ENCODE data around the gene PLLP. TPM values are rescaled to one million over a fixed set of nuclear protein-coding genes. Genes with fewer than 3 reads are reported as not detected.

Gene PLLP
- total RNA-seq, 1 donor from 2014 or later = 1.1 TPM

DNA sequence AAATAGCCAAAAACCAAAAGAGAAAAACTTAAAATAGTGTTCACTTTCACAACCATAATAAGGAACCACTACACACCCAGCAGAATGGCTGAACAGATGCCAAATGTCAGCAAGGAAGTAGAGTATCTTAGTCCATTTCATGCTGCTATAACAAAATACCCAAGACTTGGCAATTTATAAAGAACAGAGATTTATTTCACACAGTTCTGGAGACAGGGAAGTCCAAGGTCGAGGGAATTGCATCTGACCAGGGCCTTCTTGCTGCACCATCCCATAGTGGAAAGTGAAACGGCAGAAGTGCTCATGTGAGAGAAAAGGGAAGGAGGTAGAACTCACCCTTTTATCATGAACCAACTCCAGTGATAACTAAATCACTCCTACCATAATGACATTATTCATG, 40.3 kb upstream of the PLLP start:
- H3K4me3 Mint-ChIP-seq = no peak overlapping the region
- no peak for DNase-seq (ENCODE audit: low spot score in 2 of 2, unreplicated experiment in 2 of 2)
- H3K27ac Mint-ChIP-seq = no peak overlapping the region
- TF ChIP-seq, protein P1, sequence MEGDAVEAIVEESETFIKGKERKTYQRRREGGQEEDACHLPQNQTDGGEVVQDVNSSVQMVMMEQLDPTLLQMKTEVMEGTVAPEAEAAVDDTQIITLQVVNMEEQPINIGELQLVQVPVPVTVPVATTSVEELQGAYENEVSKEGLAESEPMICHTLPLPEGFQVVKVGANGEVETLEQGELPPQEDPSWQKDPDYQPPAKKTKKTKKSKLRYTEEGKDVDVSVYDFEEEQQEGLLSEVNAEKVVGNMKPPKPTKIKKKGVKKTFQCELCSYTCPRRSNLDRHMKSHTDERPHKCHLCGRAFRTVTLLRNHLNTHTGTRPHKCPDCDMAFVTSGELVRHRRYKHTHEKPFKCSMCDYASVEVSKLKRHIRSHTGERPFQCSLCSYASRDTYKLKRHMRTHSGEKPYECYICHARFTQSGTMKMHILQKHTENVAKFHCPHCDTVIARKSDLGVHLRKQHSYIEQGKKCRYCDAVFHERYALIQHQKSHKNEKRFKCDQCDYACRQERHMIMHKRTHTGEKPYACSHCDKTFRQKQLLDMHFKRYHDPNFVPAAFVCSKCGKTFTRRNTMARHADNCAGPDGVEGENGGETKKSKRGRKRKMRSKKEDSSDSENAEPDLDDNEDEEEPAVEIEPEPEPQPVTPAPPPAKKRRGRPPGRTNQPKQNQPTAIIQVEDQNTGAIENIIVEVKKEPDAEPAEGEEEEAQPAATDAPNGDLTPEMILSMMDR (IDR thresholded peaks at IDR 0.05; ENCODE audit: unreplicated experiment) = no peak
- no peaks in the 10 kb centered on the region for H3K4me1 Mint-ChIP-seq
- H3K27me3 Mint-ChIP-seq (ENCODE audit: low read depth) = peaks cover under 1% of the 10 kb centered on the region
- no peaks in the 10 kb centered on the region for H3K36me3 Mint-ChIP-seq
- H3K9me3 Mint-ChIP-seq = peaks cover 5% of the 10 kb centered on the region

DNA sequence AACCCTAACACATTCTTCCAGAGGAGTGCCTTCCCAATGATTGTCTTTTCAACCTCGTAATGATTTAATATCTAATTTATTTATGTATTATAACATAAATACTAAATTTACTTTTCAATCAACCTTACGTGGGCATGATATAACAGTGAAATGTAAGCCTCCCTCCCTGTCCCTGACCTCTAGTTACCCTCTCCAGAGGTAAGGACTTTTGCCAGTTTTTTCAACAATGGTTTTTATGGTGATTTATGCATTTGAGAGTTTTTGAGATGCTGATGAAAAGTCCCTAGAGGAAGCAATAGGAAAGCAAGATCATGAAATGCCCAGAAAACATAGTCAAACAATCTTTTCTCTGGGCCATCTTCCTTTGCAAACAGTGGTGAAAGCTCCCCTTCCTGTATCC, 35.2 kb upstream of the PLLP start:
- Mint-ChIP-seq H3K27me3 (ENCODE audit: low read depth) (no peaks in the 10 kb centered on the region), H3K4me3 (no peak overlapping the region), H3K27ac (no peak overlapping the region), H3K4me1 (peaks cover 4% of the 10 kb centered on the region), H3K9me3 (no peaks in the 10 kb centered on the region), H3K36me3 (no peaks in the 10 kb centered on the region)
- TF ChIP-seq, protein P1 (IDR thresholded peaks at IDR 0.05; ENCODE audit: unreplicated experiment) = no peak
- DNase-seq (ENCODE audit: low spot score in 2 of 2, unreplicated experiment in 2 of 2) = no peak

DNA sequence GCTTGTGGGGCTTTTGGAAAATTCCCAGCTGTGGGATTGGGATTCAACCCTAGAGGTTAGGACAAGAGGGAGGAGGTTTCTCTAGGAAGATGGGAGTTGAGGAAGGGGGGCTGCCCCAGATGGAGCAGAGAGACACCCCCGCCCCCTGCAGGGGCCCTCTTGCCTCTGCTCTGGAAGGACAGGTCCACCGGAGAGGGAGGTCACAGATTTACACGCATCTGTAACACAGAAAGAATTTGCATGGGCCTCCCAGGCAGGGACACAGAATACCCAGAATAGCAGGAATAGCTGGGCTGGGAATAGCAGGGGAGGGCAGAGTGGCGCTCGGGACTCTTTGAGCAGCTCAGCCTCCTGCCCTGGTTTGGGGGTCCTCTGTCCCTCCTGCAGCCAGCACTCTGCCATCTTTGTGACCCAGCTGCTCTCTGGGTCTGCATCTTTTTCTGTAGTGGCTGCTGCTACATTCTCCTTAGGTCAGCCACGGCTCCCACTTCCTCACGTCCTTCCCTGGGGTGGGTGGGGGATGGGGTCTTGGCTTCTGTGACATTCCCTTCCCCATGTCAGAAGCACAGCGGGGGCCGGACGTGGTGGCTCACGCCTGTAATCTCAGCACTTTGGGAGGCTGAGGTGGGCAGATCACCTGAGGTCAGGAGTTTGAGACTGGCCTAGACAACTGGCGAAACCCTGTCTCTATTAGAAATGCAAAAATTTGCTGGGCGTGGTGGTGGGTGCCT, 33.9 kb upstream of the PLLP start:
- TF ChIP-seq, protein P1 (IDR thresholded peaks at IDR 0.05; ENCODE audit: unreplicated experiment) = no peak
- no peaks in the 10 kb centered on the region for H3K27me3 Mint-ChIP-seq (ENCODE audit: low read depth)
- no peak overlapping the region for H3K27ac Mint-ChIP-seq
- peaks cover 4% of the 10 kb centered on the region for H3K4me1 Mint-ChIP-seq
- H3K4me3 Mint-ChIP-seq = no peak overlapping the region
- DNase-seq (ENCODE audit: low spot score in 2 of 2, unreplicated experiment in 2 of 2) = no peak
- H3K9me3 Mint-ChIP-seq = no peaks in the 10 kb centered on the region
- H3K36me3 Mint-ChIP-seq = no peaks in the 10 kb centered on the region

DNA sequence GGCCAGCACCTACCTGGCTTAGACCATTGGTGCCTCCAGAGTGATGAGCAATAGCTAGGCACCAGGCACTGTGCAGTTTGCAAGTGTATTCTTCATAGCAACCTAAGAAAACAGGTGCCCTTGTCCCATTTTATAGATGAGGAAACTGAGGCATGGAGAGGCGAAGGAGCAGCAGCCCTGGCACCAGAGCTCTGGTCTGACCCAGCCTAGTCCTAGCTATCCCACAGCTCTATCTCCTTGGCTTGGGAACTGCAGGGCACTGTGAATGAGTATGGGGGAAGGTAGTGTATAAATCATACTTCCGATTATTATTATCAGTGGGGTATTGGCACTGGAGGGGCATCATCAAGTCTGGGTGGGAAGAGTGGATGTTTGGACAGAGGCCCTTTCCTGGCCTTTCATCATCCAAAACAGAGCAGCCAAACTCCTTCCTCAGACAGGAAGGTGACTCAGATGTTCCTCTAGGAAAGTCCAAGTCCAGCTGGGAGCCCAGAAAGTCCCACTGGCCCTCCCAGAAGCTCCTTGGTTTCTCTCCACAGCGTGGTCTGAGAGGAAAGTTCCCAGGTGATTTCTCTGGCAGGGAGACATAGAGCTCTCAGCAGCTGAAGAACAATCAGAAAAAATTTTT, 32.0 kb upstream of the PLLP start:
- DNase-seq (ENCODE audit: low spot score in 2 of 2, unreplicated experiment in 2 of 2) = no peak
- Mint-ChIP-seq H3K4me3 (no peak overlapping the region), H3K36me3 (no peaks in the 10 kb centered on the region), H3K9me3 (no peaks in the 10 kb centered on the region), H3K27ac (no peak overlapping the region), H3K27me3 (ENCODE audit: low read depth) (peaks cover 2% of the 10 kb centered on the region), H3K4me1 (peaks cover 4% of the 10 kb centered on the region)
- TF ChIP-seq, protein P1 (IDR thresholded peaks at IDR 0.05; ENCODE audit: unreplicated experiment) = no peak

DNA sequence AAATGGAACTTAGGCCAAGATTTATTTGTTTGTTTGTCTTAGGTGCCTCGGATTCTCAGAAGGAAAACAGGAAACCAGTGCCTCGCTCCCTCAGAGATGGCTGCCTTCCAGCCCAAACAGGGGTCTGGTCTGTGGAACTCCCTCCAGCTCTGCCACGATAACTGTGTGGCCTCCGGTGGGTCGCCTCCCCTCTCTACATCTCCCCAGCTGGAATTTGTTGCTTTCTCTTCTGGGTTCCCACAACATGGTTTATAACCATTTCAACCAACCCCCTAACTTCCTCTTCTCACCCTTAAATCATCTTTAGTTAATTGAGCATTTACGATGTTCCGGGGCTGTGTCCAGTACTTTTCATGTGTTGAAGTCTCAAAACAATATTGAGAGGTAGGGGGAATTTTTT, 30.9 kb upstream of the PLLP start:
- Mint-ChIP-seq H3K27me3 (ENCODE audit: low read depth) (peaks cover 2% of the 10 kb centered on the region), H3K27ac (no peak overlapping the region), H3K36me3 (no peaks in the 10 kb centered on the region), H3K4me3 (no peak overlapping the region), H3K4me1 (peaks cover 4% of the 10 kb centered on the region), H3K9me3 (no peaks in the 10 kb centered on the region)
- DNase-seq (ENCODE audit: low spot score in 2 of 2, unreplicated experiment in 2 of 2) = no peak
- TF ChIP-seq, protein P1 (IDR thresholded peaks at IDR 0.05; ENCODE audit: unreplicated experiment) = no peak
